H1 (cell line): ENCODE results near the gene MPDU1. TPM values are rescaled to one million over a fixed set of nuclear protein-coding genes. Genes with fewer than 3 reads are reported as not detected.

Experiments used
- CTCF ChIA-PET: fragments of 300-600 bp; sonication (Branson Sonifier 250); formaldehyde crosslinking; loops from one replicate; lab custom pipeline; 2021; ENCODE audit not compliant: partially characterized antibody; lab: Charles Lee
- POLR2A ChIA-PET: fragments of 300-600 bp; sonication (Branson Sonifier 250); formaldehyde crosslinking; loops from one replicate; lab custom pipeline; 2021; ENCODE audit warnings: inconsistent platforms; ENCODE audit not compliant: partially characterized antibody; lab: Charles Lee
- DNase-seq, 2 experiments: peaks; one replicate each; pipeline versions ENCODE4 v3.0.0 to v3.0.0-alpha.2; 2010 to 2022; ENCODE audit warnings: low spot score in 2 of 2, low read depth in 1 of 2, mixed read lengths in 1 of 2
- FAIRE-seq: peaks from 2 replicates; lab custom pipeline; 2011; peaks lifted over from hg19 to GRCh38; lab: Jason Lieb, UNC
- H2AFZ ChIP-seq: 2 replicates; pipeline ENCODE4 v1.8.1; 2012; ENCODE audit warnings: low read length, inconsistent platforms
- H2AK5ac ChIP-seq: 2 replicates; pipeline ENCODE4 v1.6.1; 2013; ENCODE audit warnings: low read depth, low read length
- H2BK120ac ChIP-seq: replicated peaks from 2 replicates; pipeline ENCODE3; 2013; ENCODE audit warnings: low read depth, low read length, inconsistent platforms
- H2BK12ac ChIP-seq: 2 replicates; pipeline ENCODE4 v1.6.1; 2013; ENCODE audit warnings: low read depth, low read length
- H2BK15ac ChIP-seq: 2 replicates; pipeline ENCODE4 v1.6.1; 2013; ENCODE audit warnings: low read length
- H2BK20ac ChIP-seq: 2 replicates; pipeline ENCODE4 v1.6.1; 2013; ENCODE audit warnings: low read length
- H2BK5ac ChIP-seq: 2 replicates; pipeline ENCODE4 v1.6.1; 2013; ENCODE audit warnings: low read depth, low read length
- H3K14ac ChIP-seq: 2 replicates; pipeline ENCODE4 v1.6.1; 2013; ENCODE audit warnings: inconsistent platforms; ENCODE audit not compliant: insufficient read length
- H3K18ac ChIP-seq: 2 replicates; pipeline ENCODE4 v1.6.1; 2013; ENCODE audit warnings: low read length; ENCODE audit errors: extremely low read depth
- H3K23ac ChIP-seq: 2 replicates; pipeline ENCODE4 v1.6.1; 2013; ENCODE audit warnings: inconsistent platforms; ENCODE audit not compliant: insufficient read length
- H3K23me2 ChIP-seq: 2 replicates; pipeline ENCODE4 v1.6.1; 2013; ENCODE audit warnings: low read depth, low read length
- H3K27ac ChIP-seq: 2 replicates; pipeline ENCODE4 v1.6.1; 2011; ENCODE audit warnings: low read depth, low read length, inconsistent platforms
- H3K27me3 ChIP-seq, 4 experiments: replicated peaks in 1 of 4; 1 replicate in 1 of 4; 2 replicates in 3 of 4; pipeline versions ENCODE4 v1.6.1 to v1.8.1; 2011 to 2013; ENCODE audit warnings: low read length in 3 of 4, mild to moderate bottlenecking in 3 of 4, inconsistent platforms in 2 of 4, mixed read lengths in 2 of 4, moderate library complexity in 1 of 4; ENCODE audit not compliant: control insufficient read depth in 3 of 4, insufficient read depth in 3 of 4; ENCODE audit errors: extremely low read depth in 1 of 4
- H3K36me3 ChIP-seq, 4 experiments: 2 replicates each; pipeline versions ENCODE4 v1.6.1 to v1.8.1; 2011 to 2013; ENCODE audit warnings: mild to moderate bottlenecking in 4 of 4, low read length in 3 of 4, moderate library complexity in 2 of 4, control low read depth in 1 of 4, inconsistent platforms in 1 of 4; ENCODE audit not compliant: insufficient read depth in 4 of 4, control insufficient read depth in 2 of 4
- H3K4ac ChIP-seq: replicated peaks from 2 replicates; pipeline ENCODE3; 2013; ENCODE audit warnings: low read length, low read depth, mixed read lengths, inconsistent platforms; ENCODE audit not compliant: insufficient read length
- H3K4me1 ChIP-seq, 4 experiments: replicated peaks in 1 of 4; 1 replicate in 1 of 4; 2 replicates in 3 of 4; pipeline versions ENCODE4 v1.6.1 to v1.8.1; 2011 to 2013; ENCODE audit warnings: low read length in 3 of 4, inconsistent platforms in 2 of 4, mixed read lengths in 1 of 4; ENCODE audit not compliant: insufficient read depth in 4 of 4, control insufficient read depth in 3 of 4
- H3K4me2 ChIP-seq, 2 experiments: 2 replicates each; pipeline versions ENCODE4 v1.6.1 to v1.8.1; 2011 to 2013; ENCODE audit warnings: low read depth in 2 of 2, low read length in 2 of 2, control low read depth in 1 of 2, inconsistent platforms in 1 of 2, mild to moderate bottlenecking in 1 of 2; ENCODE audit not compliant: insufficient read depth in 1 of 2
- H3K4me3 ChIP-seq, 4 experiments: fragments of 200-600, 300-600 bp in 1 of 4; sonication (generic), shearing (Covaris generic), sonication (Bioruptor Twin) in 1 of 4; 2 replicates each; pipeline versions ENCODE4 v1.5.1 to v1.8.1; 2011 to 2016; ENCODE audit warnings: low read length in 4 of 4, low read depth in 3 of 4, control low read depth in 2 of 4, inconsistent platforms in 2 of 4, mild to moderate bottlenecking in 2 of 4, mixed read lengths in 1 of 4, moderate library complexity in 1 of 4; ENCODE audit not compliant: insufficient read depth in 2 of 4; ENCODE audit errors: extremely low read depth in 1 of 4
- H3K56ac ChIP-seq: replicated peaks from 2 replicates; pipeline ENCODE3; 2013; ENCODE audit warnings: low read depth, mild to moderate bottlenecking, mixed read lengths, low read length, inconsistent platforms; ENCODE audit not compliant: insufficient read length
- H3K79me1 ChIP-seq: 2 replicates; pipeline ENCODE4 v1.6.1; 2013; ENCODE audit warnings: low read depth, low read length, control low read depth
- H3K79me2 ChIP-seq, 2 experiments: 2 replicates each; pipeline versions ENCODE4 v1.6.1 to v1.8.1; 2012 to 2013; ENCODE audit warnings: low read length in 2 of 2, mild to moderate bottlenecking in 2 of 2, inconsistent platforms in 1 of 2; ENCODE audit not compliant: insufficient read depth in 2 of 2, control insufficient read depth in 1 of 2
- H3K9ac ChIP-seq, 4 experiments: replicated peaks in 1 of 4; 1 replicate in 1 of 4; 2 replicates in 3 of 4; pipeline versions ENCODE4 v1.6.1 to v1.8.1; 2011 to 2013; ENCODE audit warnings: low read depth in 3 of 4, low read length in 3 of 4, control low read depth in 2 of 4, mild to moderate bottlenecking in 2 of 4, moderate library complexity in 2 of 4, inconsistent platforms in 1 of 4; ENCODE audit errors: extremely low read depth in 1 of 4
- H3K9me3 ChIP-seq, 2 experiments: 2 replicates each; pipeline versions ENCODE4 v1.6.1 to v1.8.1; 2012 to 2013; ENCODE audit warnings: mild to moderate bottlenecking in 2 of 2, moderate library complexity in 2 of 2, control low read depth in 1 of 2, inconsistent platforms in 1 of 2, low read depth in 1 of 2, low read length in 1 of 2, mixed read lengths in 1 of 2; ENCODE audit not compliant: insufficient read depth in 2 of 2
- H4K20me1 ChIP-seq, 2 experiments: replicated peaks in 1 of 2; 2 replicates each; pipeline versions ENCODE3 to v1.8.1; 2011 to 2013; ENCODE audit warnings: inconsistent platforms in 2 of 2, low read length in 2 of 2, mild to moderate bottlenecking in 1 of 2; ENCODE audit not compliant: insufficient read depth in 2 of 2, control insufficient read depth in 1 of 2
- H4K5ac ChIP-seq: 2 replicates; pipeline ENCODE4 v1.6.1; 2013; ENCODE audit warnings: low read length, low read depth, mixed read lengths, inconsistent platforms; ENCODE audit not compliant: insufficient read length
- H4K8ac ChIP-seq: 2 replicates; pipeline ENCODE4 v1.8.0; 2013; ENCODE audit warnings: mild to moderate bottlenecking, moderate library complexity, low read length, inconsistent platforms; ENCODE audit not compliant: insufficient read depth; ENCODE audit errors: extremely low read depth
- H4K91ac ChIP-seq: replicated peaks from 2 replicates; pipeline ENCODE3; 2013; ENCODE audit warnings: low read length, mixed read lengths, inconsistent platforms; ENCODE audit not compliant: insufficient read length
- CEBPB ChIP-seq: IDR thresholded peaks from 2 replicates; pipeline ENCODE4 v1.6.1; 2012; ENCODE audit warnings: low read depth, low read length
- CTBP2 ChIP-seq: IDR thresholded peaks from 2 replicates; pipeline ENCODE4 v1.7.0; 2011; ENCODE audit warnings: borderline replicate concordance, mild to moderate bottlenecking, moderate library complexity, mixed read lengths, low read length; ENCODE audit not compliant: insufficient read depth, insufficient read length
- SIRT6 ChIP-seq: IDR thresholded peaks from one replicate; pipeline ENCODE4 v1.7.1; 2012; ENCODE audit warnings: low read length, inconsistent platforms
- SRF ChIP-seq: IDR thresholded peaks from 2 replicates; pipeline ENCODE4 v1.6.1; 2011; ENCODE audit warnings: mild to moderate bottlenecking, low read depth, low read length, moderate library complexity
- TCF12 ChIP-seq: IDR thresholded peaks from 2 replicates; pipeline ENCODE4 v1.6.1; 2011; ENCODE audit warnings: low read depth, mild to moderate bottlenecking, low read length
- YY1 ChIP-seq: IDR thresholded peaks from 2 replicates; pipeline ENCODE4 v1.6.1; 2011; ENCODE audit warnings: low read depth, mild to moderate bottlenecking, low read length
- WGBS, 2 experiments: shearing (Covaris generic) in 1 of 2; methylation state at CpG; one replicate each; pipeline versions ENCODE4 v1.1.6 to v1.1.7; 2013 to 2015; ENCODE audit warnings: low lambda C conversion rate in 2 of 2, mixed read lengths in 2 of 2, inconsistent platforms in 1 of 2, low coverage in 1 of 2, missing lambda C conversion rate in 1 of 2; ENCODE audit not compliant: insufficient replicate concordance in 2 of 2, insufficient coverage in 1 of 2, insufficient read length in 1 of 2; ENCODE audit errors: extremely low coverage in 1 of 2, missing lambda C conversion rate in 1 of 2; 5-methylcytosine and 5-hydroxymethylcytosine counted together
- polyA plus RNA-seq, 7 experiments: library from polyadenylated mRNA; depleted of rRNA in 3 of 7; stranded (reverse) in 5 of 7; unstranded in 2 of 7; fragments of >200 nt in 5 of 7; fragments of 200-250 nt in 2 of 7; gene quantifications; 1 replicate in 5 of 7; 2 replicates in 1 of 7; 4 replicates in 1 of 7; pipeline versions ENCODE4 v1.2.1 to v1.2.3, GENCODE V29; 2011 to 2013; ENCODE audit warnings: missing spikeins in 2 of 7, mixed read lengths in 2 of 7
- total RNA-seq: library from RNA; stranded (reverse); fragmentation: NEBNext Ultra II Directional; extraction: Animal tissue kit (Norgen Biotek cat#: 25700); gene quantifications from 2 replicates; pipeline ENCODE4 v1.2.1, GENCODE V29; 2021
- TF ChIP-seq, protein P1 (sequence below): IDR thresholded peaks from 2 replicates; pipeline ENCODE4 v1.6.1; 2012; ENCODE audit warnings: inconsistent platforms
- TF ChIP-seq, protein P2 (sequence below): IDR thresholded peaks from 2 replicates; pipeline ENCODE4 v1.6.1; 2011; ENCODE audit warnings: low read length, improper control_type of control experiment
- TF ChIP-seq, protein P3 (sequence below): IDR thresholded peaks from 2 replicates; pipeline ENCODE4 v1.6.1; 2011; ENCODE audit warnings: low read depth, mild to moderate bottlenecking, low read length; ENCODE audit not compliant: insufficient read depth

Gene MPDU1
- total and polyA plus RNA-seq, 2 of the 8 experiments (the other 6 are each of a cell fraction or from before 2014, with no cell fraction given), result 63.2 to 142 TPM

DNA sequence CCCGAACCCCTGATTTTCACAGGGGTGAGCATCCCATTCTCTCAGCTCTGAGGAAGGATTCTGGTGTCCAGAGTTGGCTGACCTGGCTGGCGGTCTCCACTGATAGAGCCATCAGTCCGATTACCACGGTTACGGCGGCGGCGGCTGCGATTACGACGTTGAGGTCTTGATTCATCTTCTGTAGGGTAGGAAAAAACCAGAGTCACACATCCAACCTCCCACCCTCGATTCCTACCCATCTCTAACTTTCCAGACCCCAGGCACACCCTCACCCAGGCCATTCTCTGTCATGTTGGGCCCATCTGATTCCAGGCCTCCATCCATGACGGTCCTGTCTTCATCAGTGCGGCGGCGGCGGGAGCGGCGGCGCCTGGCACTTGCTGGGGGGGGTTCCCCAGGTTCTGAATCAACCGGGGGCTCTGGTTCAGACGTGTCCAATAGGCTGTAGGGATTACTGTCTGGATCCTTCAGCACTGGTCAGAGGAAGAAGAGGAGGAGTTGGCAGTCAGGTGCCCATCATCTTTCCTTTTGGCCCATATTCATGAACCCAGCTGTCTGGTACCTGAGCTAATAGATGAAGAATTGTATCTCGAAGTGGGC, 8.9 kb downstream of the MPDU1 start:
- Histone ChIP-seq H3K23ac (no peak overlapping the region), H2AFZ (no peak overlapping the region), H3K36me3 (peaks cover 17 to 58% (median 44%) of the 10 kb centered on the region in 4 experiments), H3K18ac (no peak overlapping the region), H3K79me2 (no peaks in the 10 kb centered on the region), H3K14ac (no peak overlapping the region), H4K8ac (peak overlapping the region; percentile 74; the same call in 1 of the 2 replicates), H3K4me3 (no peak overlapping the region), H2BK5ac (no peak overlapping the region), H4K20me1 (peaks cover 0 to 2% of the 10 kb centered on the region in 2 experiments), H2AK5ac (no peak overlapping the region), H2BK120ac (no peak overlapping the region), H2BK20ac (no peak overlapping the region), H3K4me1 (peaks cover 6 to 21% (median 18%) of the 10 kb centered on the region in 4 experiments), H3K56ac (no peak overlapping the region), H4K91ac (no peak overlapping the region), H3K27me3 (no peaks in the 10 kb centered on the region), H3K9ac (no peak overlapping the region), H4K5ac (no peak overlapping the region), H3K79me1 (no peaks in the 10 kb centered on the region; the same call in 1 of the 2 replicates), H3K4ac (no peak overlapping the region), H3K9me3 (no peaks in the 10 kb centered on the region), H2BK15ac (no peak overlapping the region), H2BK12ac (no peak overlapping the region), H3K23me2 (peaks cover 15% of the 10 kb centered on the region; the same call in 1 of the 2 replicates), H3K4me2 (no peak overlapping the region), H3K27ac (no peak overlapping the region)
- DNase-seq (no peak), FAIRE-seq (no peak)
- 94% methylated on average over 23 of the region's 23 CpGs; no CpG with 5 or more reads in 1 of the 2 experiments for WGBS, 2 experiments
- ChIA-PET CTCF (interaction anchor here (0.6 to 2.4 kb wide), 5 partner anchors 10 to 847 kb away, joined by 3 to 10 read pairs (median 3); partner anchors contain the start of gene CD68), POLR2A (interaction anchor here (1.2 to 28.5 kb wide), 8 partner anchors 8 to 275 kb away, joined by 4 to 1144 read pairs (median 6); partner anchors contain the start of genes CD68, FXR2, MPDU1 and SENP3)
- TF ChIP-seq TCF12, result no peak
- no peak for TF ChIP-seq YY1
- no peak for TF ChIP-seq SIRT6
- no peak for TF ChIP-seq CEBPB
- no peak for TF ChIP-seq SRF
- TF ChIP-seq, protein P1, sequence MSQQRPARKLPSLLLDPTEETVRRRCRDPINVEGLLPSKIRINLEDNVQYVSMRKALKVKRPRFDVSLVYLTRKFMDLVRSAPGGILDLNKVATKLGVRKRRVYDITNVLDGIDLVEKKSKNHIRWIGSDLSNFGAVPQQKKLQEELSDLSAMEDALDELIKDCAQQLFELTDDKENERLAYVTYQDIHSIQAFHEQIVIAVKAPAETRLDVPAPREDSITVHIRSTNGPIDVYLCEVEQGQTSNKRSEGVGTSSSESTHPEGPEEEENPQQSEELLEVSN, result no peak
- TF ChIP-seq, protein P2, sequence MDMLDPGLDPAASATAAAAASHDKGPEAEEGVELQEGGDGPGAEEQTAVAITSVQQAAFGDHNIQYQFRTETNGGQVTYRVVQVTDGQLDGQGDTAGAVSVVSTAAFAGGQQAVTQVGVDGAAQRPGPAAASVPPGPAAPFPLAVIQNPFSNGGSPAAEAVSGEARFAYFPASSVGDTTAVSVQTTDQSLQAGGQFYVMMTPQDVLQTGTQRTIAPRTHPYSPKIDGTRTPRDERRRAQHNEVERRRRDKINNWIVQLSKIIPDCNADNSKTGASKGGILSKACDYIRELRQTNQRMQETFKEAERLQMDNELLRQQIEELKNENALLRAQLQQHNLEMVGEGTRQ, result no peak
- TF ChIP-seq, protein P3, sequence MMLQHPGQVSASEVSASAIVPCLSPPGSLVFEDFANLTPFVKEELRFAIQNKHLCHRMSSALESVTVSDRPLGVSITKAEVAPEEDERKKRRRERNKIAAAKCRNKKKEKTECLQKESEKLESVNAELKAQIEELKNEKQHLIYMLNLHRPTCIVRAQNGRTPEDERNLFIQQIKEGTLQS, result no peak
- no peak for TF ChIP-seq CTBP2
